ENCODE measurements around the gene GRIN2C. TPM values are rescaled to one million over a fixed set of nuclear protein-coding genes. Genes with fewer than 3 reads are reported as not detected.

The GRIN2C gene
- total RNA-seq, 4 donors from 2014 or later = 0.16 to 3.5 (median 0.42) TPM; not detected in 1

- no peak for ATAC-seq
- 80% methylated on average over 4 of the region's 19 CpGs; no CpG with 5 or more reads in 1 of the 2 donors for WGBS, 2 donors (ENCODE audit: low coverage in 1 of 2)
- H3K27me3 ChIP-seq = peaks cover 32% of the 10 kb centered on the region
- no peak overlapping the region for H3K4me3 ChIP-seq
- TF ChIP-seq EP300 (IDR thresholded peaks at IDR 0.05) = no peak
- no peak for TF ChIP-seq POLR2AphosphoS5 (IDR thresholded peaks at IDR 0.05)
- TF ChIP-seq CTCF (IDR thresholded peaks at IDR 0.05) = no peak
- no peak for TF ChIP-seq POLR2A (IDR thresholded peaks at IDR 0.05)
- H3K4me1 ChIP-seq = peaks cover 0 to 25% (median 12%) of the 10 kb centered on the region in 3 donors
- no peaks in the 10 kb centered on the region for H3K9me3 ChIP-seq
- no peak overlapping the region for H3K27ac ChIP-seq
- H3K36me3 ChIP-seq = no peaks in the 10 kb centered on the region
These were observed 6.0 kb upstream of the GRIN2C start for GRCh38 chr17:74865504-74866197.

GRCh38 chr17:74864866-74865395 lies 5.2 kb upstream of the GRIN2C start:
- WGBS, 2 donors (ENCODE audit: low coverage in 1 of 2) = 0 to 75% methylated on average over 2 to 3 of the region's 11 CpGs
- H3K27ac ChIP-seq = no peak overlapping the region
- no peaks in the 10 kb centered on the region for H3K36me3 ChIP-seq
- peak; percentile 60 for ATAC-seq
- TF ChIP-seq POLR2AphosphoS5 (IDR thresholded peaks at IDR 0.05) = no peak
- no peak for TF ChIP-seq EP300 (IDR thresholded peaks at IDR 0.05)
- TF ChIP-seq POLR2A (IDR thresholded peaks at IDR 0.05) = no peak
- TF ChIP-seq CTCF (IDR thresholded peaks at IDR 0.05) = peak in 3 of 4 experiments; percentile 96 to 97 (median 97)
- no peak overlapping the region for H3K4me3 ChIP-seq
- H3K9me3 ChIP-seq = no peaks in the 10 kb centered on the region
- peaks cover 0 to 32% (median 19%) of the 10 kb centered on the region in 3 donors for H3K4me1 ChIP-seq
- H3K27me3 ChIP-seq = peaks cover 39% of the 10 kb centered on the region

GRCh38 chr17:74864297-74864865 lies 4.7 kb upstream of the GRIN2C start:
- peak; percentile 2 for ATAC-seq
- TF ChIP-seq POLR2A (IDR thresholded peaks at IDR 0.05) = no peak
- no peak for TF ChIP-seq EP300 (IDR thresholded peaks at IDR 0.05)
- TF ChIP-seq POLR2AphosphoS5 (IDR thresholded peaks at IDR 0.05) = no peak
- no peak for TF ChIP-seq CTCF (IDR thresholded peaks at IDR 0.05)
- no peaks in the 10 kb centered on the region for H3K9me3 ChIP-seq
- peaks cover 0 to 38% (median 23%) of the 10 kb centered on the region in 3 donors for H3K4me1 ChIP-seq
- no peak overlapping the region for H3K27ac ChIP-seq
- H3K27me3 ChIP-seq = peaks cover 45% of the 10 kb centered on the region
- H3K4me3 ChIP-seq = no peak overlapping the region
- H3K36me3 ChIP-seq = no peaks in the 10 kb centered on the region
- WGBS, 2 donors (ENCODE audit: low coverage in 1 of 2) = no CpG with 5 or more reads among the region's 15 CpGs

- 70 to 88% methylated on average over 3 to 10 of the region's 25 CpGs for WGBS, 2 donors (ENCODE audit: low coverage in 1 of 2)
- no peak for ATAC-seq
- Histone ChIP-seq H3K36me3 (no peaks in the 10 kb centered on the region), H3K4me1 (peaks cover 0 to 40% (median 23%) of the 10 kb centered on the region in 3 donors), H3K4me3 (no peak overlapping the region), H3K9me3 (no peaks in the 10 kb centered on the region), H3K27me3 (peaks cover 52% of the 10 kb centered on the region), H3K27ac (no peak overlapping the region)
- TF ChIP-seq EP300 (IDR thresholded peaks at IDR 0.05) (no peak), POLR2A (IDR thresholded peaks at IDR 0.05) (no peak), CTCF (IDR thresholded peaks at IDR 0.05) (no peak), POLR2AphosphoS5 (IDR thresholded peaks at IDR 0.05) (no peak)
These were observed 4.0 kb upstream of the GRIN2C start for GRCh38 chr17:74863420-74864296.

Measured in gastroesophageal sphincter (tissue), 4 donors.